Measurements from ENCODE around the gene FAM171A1. TPM values are rescaled to one million over a fixed set of nuclear protein-coding genes. Genes with fewer than 3 reads are reported as not detected.

Gene FAM171A1
- total RNA-seq, 1 donor from 2014 or later, result 51.9 TPM

DNA sequence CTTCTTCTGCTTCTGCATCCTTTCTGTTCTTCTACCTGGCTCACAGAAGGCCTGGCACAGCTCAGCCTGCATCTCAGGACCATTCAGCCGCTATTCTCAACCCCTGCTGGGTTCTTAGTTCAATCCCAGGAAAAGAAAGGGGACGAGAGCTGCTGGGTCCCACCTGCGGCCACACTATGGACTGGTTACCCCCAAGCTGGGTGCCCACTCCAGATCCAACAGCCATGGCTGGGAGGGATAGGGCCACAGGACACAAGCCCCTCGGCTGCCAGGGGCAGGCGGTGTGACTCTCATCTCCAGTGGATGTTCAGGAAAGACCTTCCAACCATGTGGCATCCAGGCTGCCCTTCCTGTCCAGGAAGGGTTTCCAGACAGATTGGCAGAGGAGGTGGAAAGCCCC, 105.0 kb downstream of the FAM171A1 start:
- H3K4me3 ChIP-seq (ENCODE audit: insufficient read depth, low read depth, low read length), result no peak overlapping the region
- no peaks in the 10 kb centered on the region for H3K4me1 ChIP-seq (ENCODE audit: insufficient read depth, low read length)
- H3K27ac ChIP-seq (ENCODE audit: low read depth, low read length), result no peak overlapping the region
- H3K4me3 Mint-ChIP-seq (ENCODE audit: unreplicated experiment), result no peak overlapping the region
- peaks cover 37% of the 10 kb centered on the region for H3K36me3 Mint-ChIP-seq (ENCODE audit: low read depth, unreplicated experiment)
- H2AFZ ChIP-seq (ENCODE audit: low read depth, low read length), result no peak overlapping the region
- no peaks in the 10 kb centered on the region for H3K27me3 Mint-ChIP-seq (ENCODE audit: low read depth, unreplicated experiment)
- no peaks in the 10 kb centered on the region for H3K4me1 Mint-ChIP-seq (ENCODE audit: low read depth, unreplicated experiment)
- no peak overlapping the region for H3K9ac ChIP-seq (ENCODE audit: low read length)
- H3K27me3 ChIP-seq (ENCODE audit: insufficient read depth, low read length), result no peaks in the 10 kb centered on the region
- no peak overlapping the region for H3K4me2 ChIP-seq (ENCODE audit: low read length)
- peaks cover 9% of the 10 kb centered on the region for H3K9me3 Mint-ChIP-seq (ENCODE audit: unreplicated experiment)
- DNase-seq (ENCODE audit: low read depth), result no peak
- no peaks in the 10 kb centered on the region for H3K9me3 ChIP-seq (ENCODE audit: insufficient read depth, low read depth, low read length)
- no peak for FAIRE-seq
- no peak overlapping the region for H3K27ac Mint-ChIP-seq (ENCODE audit: unreplicated experiment)
- H4K20me1 ChIP-seq (ENCODE audit: insufficient read depth, low read length), result peaks cover 16% of the 10 kb centered on the region
- H3K79me2 ChIP-seq (ENCODE audit: insufficient read depth, low read length), result no peaks in the 10 kb centered on the region
- peaks cover 10% of the 10 kb centered on the region for H3K36me3 ChIP-seq (ENCODE audit: insufficient read depth, low read length)
- TF ChIP-seq EZH2 (IDR thresholded peaks at IDR 0.05; ENCODE audit: insufficient read depth, low read length), result no peak
- TF ChIP-seq, protein P1, sequence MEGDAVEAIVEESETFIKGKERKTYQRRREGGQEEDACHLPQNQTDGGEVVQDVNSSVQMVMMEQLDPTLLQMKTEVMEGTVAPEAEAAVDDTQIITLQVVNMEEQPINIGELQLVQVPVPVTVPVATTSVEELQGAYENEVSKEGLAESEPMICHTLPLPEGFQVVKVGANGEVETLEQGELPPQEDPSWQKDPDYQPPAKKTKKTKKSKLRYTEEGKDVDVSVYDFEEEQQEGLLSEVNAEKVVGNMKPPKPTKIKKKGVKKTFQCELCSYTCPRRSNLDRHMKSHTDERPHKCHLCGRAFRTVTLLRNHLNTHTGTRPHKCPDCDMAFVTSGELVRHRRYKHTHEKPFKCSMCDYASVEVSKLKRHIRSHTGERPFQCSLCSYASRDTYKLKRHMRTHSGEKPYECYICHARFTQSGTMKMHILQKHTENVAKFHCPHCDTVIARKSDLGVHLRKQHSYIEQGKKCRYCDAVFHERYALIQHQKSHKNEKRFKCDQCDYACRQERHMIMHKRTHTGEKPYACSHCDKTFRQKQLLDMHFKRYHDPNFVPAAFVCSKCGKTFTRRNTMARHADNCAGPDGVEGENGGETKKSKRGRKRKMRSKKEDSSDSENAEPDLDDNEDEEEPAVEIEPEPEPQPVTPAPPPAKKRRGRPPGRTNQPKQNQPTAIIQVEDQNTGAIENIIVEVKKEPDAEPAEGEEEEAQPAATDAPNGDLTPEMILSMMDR (IDR thresholded peaks at IDR 0.05; ENCODE audit: insufficient read depth, low read depth, low read length), result no peak

DNA sequence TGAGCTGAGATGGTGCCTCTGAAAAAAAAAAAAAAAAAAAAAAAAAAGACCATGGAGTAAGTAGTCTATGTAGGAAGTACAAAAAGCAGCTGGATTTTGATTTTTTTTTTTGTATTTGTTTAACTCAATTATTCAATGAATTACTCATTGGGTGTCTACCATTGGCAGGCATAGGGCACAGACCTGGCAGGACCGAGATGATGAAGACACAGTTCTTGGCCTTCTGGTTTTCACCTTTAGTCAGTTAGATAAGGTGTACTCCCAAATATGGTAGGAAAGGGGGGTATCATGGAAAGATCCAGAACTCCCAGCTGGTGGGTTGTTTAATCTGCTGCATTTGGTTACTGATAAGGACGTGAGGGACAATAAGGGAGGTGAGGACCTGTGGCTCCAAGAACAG, 105.5 kb downstream of the FAM171A1 start:
- Mint-ChIP-seq H3K27ac (ENCODE audit: unreplicated experiment) (no peak overlapping the region), H3K4me3 (ENCODE audit: unreplicated experiment) (no peak overlapping the region), H3K9me3 (ENCODE audit: unreplicated experiment) (peaks cover 7% of the 10 kb centered on the region), H3K27me3 (ENCODE audit: low read depth, unreplicated experiment) (no peaks in the 10 kb centered on the region), H3K36me3 (ENCODE audit: low read depth, unreplicated experiment) (peaks cover 35% of the 10 kb centered on the region), H3K4me1 (ENCODE audit: low read depth, unreplicated experiment) (no peaks in the 10 kb centered on the region)
- Histone ChIP-seq H3K4me2 (ENCODE audit: low read length) (no peak overlapping the region), H2AFZ (ENCODE audit: low read depth, low read length) (no peak overlapping the region), H3K79me2 (ENCODE audit: insufficient read depth, low read length) (no peaks in the 10 kb centered on the region), H3K27ac (ENCODE audit: low read depth, low read length) (no peak overlapping the region), H3K4me3 (ENCODE audit: insufficient read depth, low read depth, low read length) (no peak overlapping the region), H3K27me3 (ENCODE audit: insufficient read depth, low read length) (no peaks in the 10 kb centered on the region), H3K9ac (ENCODE audit: low read length) (no peak overlapping the region), H3K4me1 (ENCODE audit: insufficient read depth, low read length) (no peaks in the 10 kb centered on the region), H4K20me1 (ENCODE audit: insufficient read depth, low read length) (peaks cover 20% of the 10 kb centered on the region), H3K9me3 (ENCODE audit: insufficient read depth, low read depth, low read length) (no peaks in the 10 kb centered on the region), H3K36me3 (ENCODE audit: insufficient read depth, low read length) (peaks cover 10% of the 10 kb centered on the region)
- TF ChIP-seq, protein P1 (IDR thresholded peaks at IDR 0.05; ENCODE audit: insufficient read depth, low read depth, low read length), result no peak
- no peak for TF ChIP-seq EZH2 (IDR thresholded peaks at IDR 0.05; ENCODE audit: insufficient read depth, low read length)
- no peak for DNase-seq (ENCODE audit: low read depth)
- no peak for FAIRE-seq

DNA sequence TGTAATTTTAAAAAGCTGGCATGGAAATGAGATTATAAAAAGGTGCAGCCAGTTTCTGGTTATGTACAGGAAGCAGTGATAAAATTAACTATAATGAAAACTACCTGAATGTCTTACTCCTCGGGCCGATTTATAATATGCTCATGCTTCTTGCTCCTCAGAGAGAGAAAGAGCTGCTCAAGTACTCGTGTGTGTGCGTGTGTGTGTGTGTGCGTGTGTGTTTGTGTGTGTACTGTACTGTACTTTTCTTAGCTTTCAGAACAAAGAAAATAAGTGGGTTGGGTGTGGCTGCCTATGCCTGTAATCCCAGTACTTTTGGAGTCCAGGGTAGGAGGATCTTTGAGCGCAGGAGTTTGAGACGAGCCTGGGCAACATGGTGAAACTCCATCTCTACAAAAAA, 106.0 kb downstream of the FAM171A1 start:
- H3K27me3 ChIP-seq (ENCODE audit: insufficient read depth, low read length), result no peaks in the 10 kb centered on the region
- H4K20me1 ChIP-seq (ENCODE audit: insufficient read depth, low read length), result peaks cover 20% of the 10 kb centered on the region
- no peaks in the 10 kb centered on the region for H3K4me1 Mint-ChIP-seq (ENCODE audit: low read depth, unreplicated experiment)
- no peak overlapping the region for H3K4me3 ChIP-seq (ENCODE audit: insufficient read depth, low read depth, low read length)
- no peaks in the 10 kb centered on the region for H3K9me3 ChIP-seq (ENCODE audit: insufficient read depth, low read depth, low read length)
- H3K9ac ChIP-seq (ENCODE audit: low read length), result no peak overlapping the region
- TF ChIP-seq, protein P1 (IDR thresholded peaks at IDR 0.05; ENCODE audit: insufficient read depth, low read depth, low read length), result no peak
- no peak for TF ChIP-seq EZH2 (IDR thresholded peaks at IDR 0.05; ENCODE audit: insufficient read depth, low read length)
- H3K9me3 Mint-ChIP-seq (ENCODE audit: unreplicated experiment), result peaks cover 7% of the 10 kb centered on the region
- FAIRE-seq (no peak), DNase-seq (ENCODE audit: low read depth) (no peak)
- peaks cover 10% of the 10 kb centered on the region for H3K36me3 ChIP-seq (ENCODE audit: insufficient read depth, low read length)
- peaks cover 32% of the 10 kb centered on the region for H3K36me3 Mint-ChIP-seq (ENCODE audit: low read depth, unreplicated experiment)
- no peak overlapping the region for H3K4me2 ChIP-seq (ENCODE audit: low read length)
- H3K27ac Mint-ChIP-seq (ENCODE audit: unreplicated experiment), result no peak overlapping the region
- H3K4me1 ChIP-seq (ENCODE audit: insufficient read depth, low read length), result no peaks in the 10 kb centered on the region
- H3K79me2 ChIP-seq (ENCODE audit: insufficient read depth, low read length), result no peaks in the 10 kb centered on the region
- no peak overlapping the region for H3K27ac ChIP-seq (ENCODE audit: low read depth, low read length)
- no peak overlapping the region for H3K4me3 Mint-ChIP-seq (ENCODE audit: unreplicated experiment)
- H3K27me3 Mint-ChIP-seq (ENCODE audit: low read depth, unreplicated experiment), result no peaks in the 10 kb centered on the region
- H2AFZ ChIP-seq (ENCODE audit: low read depth, low read length), result no peak overlapping the region

All from astrocyte (in vitro differentiated cells and primary cell).